Medulla oblongata (tissue), 1 donor: ENCODE data around the gene KCNN3.
A peak's percentile ranks its signal among the peaks of the same experiment; 100 is the strongest.

Source experiments
- DNase-seq: peaks from one replicate; pipeline ENCODE4 v3.0.0-alpha.2; 2015; ENCODE audit errors: extremely low spot score

The KCNN3 gene

DNA sequence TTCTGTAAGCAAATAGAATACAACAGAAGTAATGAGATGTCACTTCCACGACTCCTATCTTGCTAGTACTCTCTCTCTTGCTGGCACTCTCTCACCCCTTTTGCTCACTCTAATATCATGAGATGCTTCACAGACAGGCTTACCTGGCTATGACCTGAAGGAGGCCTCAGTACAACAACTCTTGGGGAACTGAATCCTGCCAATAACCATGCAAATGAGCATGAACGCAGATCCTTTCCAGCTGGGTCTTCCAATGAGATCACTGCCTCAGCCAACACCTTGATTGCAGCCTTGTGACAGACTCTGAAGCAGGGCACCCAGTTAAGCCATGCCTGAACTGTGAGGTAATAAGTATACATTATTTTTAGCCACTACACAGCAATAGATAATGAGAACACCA lies 209.0 kb downstream of the KCNN3 start:
- DNase-seq: no peak

GRCh38 chr1:154659823-154660592 lies 210.1 kb downstream of the KCNN3 start:
- DNase-seq: no peak

DNA sequence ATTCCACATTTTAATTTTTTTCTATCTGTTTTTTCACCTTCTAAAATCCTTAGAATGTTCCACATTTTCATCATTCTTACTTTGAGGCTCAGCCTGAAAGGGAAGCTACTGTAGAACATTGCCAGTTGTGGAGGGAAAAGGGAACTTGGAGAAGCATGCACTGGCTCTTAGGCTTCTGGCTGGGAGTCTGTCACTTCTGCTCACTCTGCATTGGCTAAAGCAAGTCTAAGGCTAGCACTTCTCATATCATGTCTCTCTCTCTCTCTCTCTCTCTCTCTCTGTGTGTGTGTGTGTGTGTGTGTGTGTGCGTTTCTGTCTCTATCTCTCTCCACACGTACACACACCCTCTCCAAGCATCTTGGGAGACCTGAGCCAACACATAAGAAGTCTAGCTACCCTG lies 212.5 kb downstream of the KCNN3 start:
- DNase-seq: peak; percentile 31

- DNase-seq: no peak
Observed at GRCh38 chr1:154652893-154653292, 217.2 kb downstream of the KCNN3 start.
